Activated CD8-positive, alpha-beta memory T cell treated with anti-CD3 and anti-CD28 coated beads, Interleukin-2, amount 50 U/mL, for 24 hours (primary cell): ENCODE measurements around the gene CD2BP2.

Experiments used
- DNase-seq: peaks from one replicate; pipeline ENCODE4 v3.0.0-alpha.2; 2020; ENCODE audit errors: extremely low read depth

CD2BP2 gene

GRCh38 chr16:30378236-30379157 lies 23.4 kb upstream of the CD2BP2 start:
- DNase-seq: peak; percentile 97

GRCh38 chr16:30377812-30378235 lies 22.7 kb upstream of the CD2BP2 start:
- DNase-seq: no peak

GRCh38 chr16:30377050-30377811 lies 22.1 kb upstream of the CD2BP2 start:
- no peak for DNase-seq

GRCh38 chr16:30376461-30376902 lies 21.4 kb upstream of the CD2BP2 start:
- no peak for DNase-seq

GRCh38 chr16:30375864-30376263 lies 20.8 kb upstream of the CD2BP2 start:
- DNase-seq: no peak

GRCh38 chr16:30374538-30374937 lies 19.4 kb upstream of the CD2BP2 start, which contains the start of gene MYL11:
Gene MYL11, plus strand, starts transcription at chr16:30374802. Its CDS starts 56 bp downstream, at chr16:30374858.
- DNase-seq: no peak

- no peak for DNase-seq
Measured at GRCh38 chr16:30372725-30373124, 17.6 kb upstream of the CD2BP2 start.

- DNase-seq: no peak
Measured at GRCh38 chr16:30372038-30372712, 17.1 kb upstream of the CD2BP2 start.

GRCh38 chr16:30371248-30371816 lies 16.2 kb upstream of the CD2BP2 start:
- no peak for DNase-seq

GRCh38 chr16:30370456-30371247 lies 15.5 kb upstream of the CD2BP2 start, which contains the start of gene TBC1D10B:
Gene TBC1D10B, minus strand, starts transcription at chr16:30370494. Its CDS starts 311 bp downstream, at chr16:30370183.
- peak; percentile 98 for DNase-seq

- DNase-seq: no peak
Measured at GRCh38 chr16:30369938-30370455, 14.9 kb upstream of the CD2BP2 start.

- DNase-seq: no peak
Measured at GRCh38 chr16:30369091-30369937, 14.2 kb upstream of the CD2BP2 start.

- DNase-seq: no peak
Measured at GRCh38 chr16:30368792-30369090, 13.6 kb upstream of the CD2BP2 start.

GRCh38 chr16:30368122-30368791 lies 13.1 kb upstream of the CD2BP2 start:
- no peak for DNase-seq

- DNase-seq: no peak
Measured at GRCh38 chr16:30367349-30368009, 12.4 kb upstream of the CD2BP2 start.

GRCh38 chr16:30366511-30366910 lies 11.4 kb upstream of the CD2BP2 start:
- DNase-seq: no peak

GRCh38 chr16:30365200-30365599 lies 10.1 kb upstream of the CD2BP2 start:
- DNase-seq: no peak

- DNase-seq: no peak
Measured at GRCh38 chr16:30361180-30361579, 6.1 kb upstream of the CD2BP2 start.

GRCh38 chr16:30359871-30360170 lies 4.7 kb upstream of the CD2BP2 start:
- no peak for DNase-seq
